ENCODE data around the gene USF2.
"Not testable (repeated sequence)": the region's sequence is repeated elsewhere in the genome, so short reads cannot be mapped to it uniquely, and the experiment has no call there.

USF2 gene

GRCh38 chr19:35265900-35266519 lies 2.8 kb upstream of the USF2 start:
- no peak for DNase-seq

- no peak for DNase-seq
Measured at GRCh38 chr19:35266520-35267352, 2.0 kb upstream of the USF2 start.

GRCh38 chr19:35267353-35267817 lies 1.4 kb upstream of the USF2 start:
- DNase-seq = peak; percentile 41

GRCh38 chr19:35267818-35268535 lies 785 bp upstream of the USF2 start:
- DNase-seq = peak; percentile 65

- peak; percentile 69 for DNase-seq
Measured at GRCh38 chr19:35269438-35270117, 816 bp downstream of the USF2 start.

DNA sequence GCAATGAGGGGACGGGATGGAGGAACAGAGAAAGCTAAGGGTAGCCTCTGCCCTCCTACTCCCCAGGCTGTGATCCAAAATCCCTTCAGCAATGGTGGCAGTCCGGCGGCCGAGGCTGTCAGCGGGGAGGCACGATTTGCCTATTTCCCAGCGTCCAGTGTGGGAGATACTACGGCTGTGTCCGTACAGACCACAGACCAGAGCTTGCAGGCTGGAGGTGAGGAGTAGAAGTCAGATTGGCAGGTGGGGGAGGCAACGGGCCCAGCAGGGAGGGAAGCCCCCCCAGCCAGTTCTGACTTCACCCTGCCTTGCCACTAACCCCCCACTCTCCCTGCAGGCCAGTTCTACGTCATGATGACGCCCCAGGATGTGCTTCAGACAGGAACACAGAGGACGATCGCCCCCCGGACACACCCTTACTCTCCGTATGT lies 1.6 kb downstream of the USF2 start:
- no peak for DNase-seq

DNA sequence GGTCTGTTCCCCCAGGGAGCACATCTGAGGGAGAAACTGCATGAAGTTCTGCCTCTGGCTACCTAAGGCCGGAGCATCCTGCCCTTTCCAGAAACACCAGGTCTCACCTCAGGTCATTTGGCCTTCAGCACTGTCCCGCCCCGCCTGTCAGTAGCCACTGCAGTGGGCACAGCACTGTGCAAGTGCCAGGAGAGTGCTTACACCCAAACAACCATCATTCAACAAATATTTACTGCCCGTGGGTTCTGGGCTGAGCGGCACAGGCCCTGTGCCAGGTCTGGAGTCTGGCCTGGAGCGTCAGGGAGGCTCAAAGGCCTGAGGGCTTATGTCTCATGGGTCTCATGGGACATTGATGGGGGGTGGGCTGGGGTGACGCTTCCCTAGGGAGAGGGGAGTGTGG lies 2.8 kb downstream of the USF2 start:
- DNase-seq = no peak

GRCh38 chr19:35272122-35272719 lies 3.5 kb downstream of the USF2 start:
- DNase-seq = no peak

GRCh38 chr19:35272954-35273649 lies 4.3 kb downstream of the USF2 start:
- DNase-seq = no peak

GRCh38 chr19:35273686-35274259 lies 5.0 kb downstream of the USF2 start:
- DNase-seq = no peak

GRCh38 chr19:35274323-35274722 lies 5.6 kb downstream of the USF2 start:
- no peak for DNase-seq

GRCh38 chr19:35276706-35277281 lies 8.0 kb downstream of the USF2 start:
- no peak for DNase-seq

DNA sequence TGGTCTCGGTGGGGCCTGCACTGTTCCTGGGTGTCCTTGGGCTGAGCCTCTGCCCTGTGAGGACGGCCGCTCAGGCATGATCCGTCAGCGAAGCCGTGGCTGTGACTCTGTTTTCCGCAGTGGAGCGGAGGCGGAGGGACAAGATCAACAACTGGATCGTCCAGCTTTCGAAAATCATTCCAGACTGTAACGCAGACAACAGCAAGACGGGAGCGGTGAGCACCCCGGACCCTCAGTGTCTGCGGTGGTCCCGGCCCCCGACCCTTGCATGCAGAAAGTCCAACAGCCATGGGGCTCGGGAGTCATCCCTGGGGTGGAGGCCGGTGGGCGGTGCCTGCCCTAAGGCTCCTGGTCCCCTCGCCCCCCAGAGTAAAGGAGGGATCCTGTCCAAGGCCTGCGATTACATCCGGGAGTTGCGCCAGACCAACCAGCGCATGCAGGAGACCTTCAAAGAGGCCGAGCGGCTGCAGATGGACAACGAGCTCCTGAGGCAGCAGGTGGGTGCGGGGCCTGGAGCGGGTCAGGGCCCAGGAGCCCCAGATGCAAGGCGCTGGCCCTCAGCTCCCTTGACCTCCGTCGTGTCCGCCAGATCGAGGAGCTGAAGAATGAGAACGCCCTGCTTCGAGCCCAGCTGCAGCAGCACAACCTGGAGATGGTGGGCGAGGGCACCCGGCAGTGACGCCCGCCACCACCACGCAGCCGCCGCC lies 10.0 kb downstream of the USF2 start:
- DNase-seq = no peak

- DNase-seq = no peak
Measured at GRCh38 chr19:35279374-35279773, 10.6 kb downstream of the USF2 start.

DNA sequence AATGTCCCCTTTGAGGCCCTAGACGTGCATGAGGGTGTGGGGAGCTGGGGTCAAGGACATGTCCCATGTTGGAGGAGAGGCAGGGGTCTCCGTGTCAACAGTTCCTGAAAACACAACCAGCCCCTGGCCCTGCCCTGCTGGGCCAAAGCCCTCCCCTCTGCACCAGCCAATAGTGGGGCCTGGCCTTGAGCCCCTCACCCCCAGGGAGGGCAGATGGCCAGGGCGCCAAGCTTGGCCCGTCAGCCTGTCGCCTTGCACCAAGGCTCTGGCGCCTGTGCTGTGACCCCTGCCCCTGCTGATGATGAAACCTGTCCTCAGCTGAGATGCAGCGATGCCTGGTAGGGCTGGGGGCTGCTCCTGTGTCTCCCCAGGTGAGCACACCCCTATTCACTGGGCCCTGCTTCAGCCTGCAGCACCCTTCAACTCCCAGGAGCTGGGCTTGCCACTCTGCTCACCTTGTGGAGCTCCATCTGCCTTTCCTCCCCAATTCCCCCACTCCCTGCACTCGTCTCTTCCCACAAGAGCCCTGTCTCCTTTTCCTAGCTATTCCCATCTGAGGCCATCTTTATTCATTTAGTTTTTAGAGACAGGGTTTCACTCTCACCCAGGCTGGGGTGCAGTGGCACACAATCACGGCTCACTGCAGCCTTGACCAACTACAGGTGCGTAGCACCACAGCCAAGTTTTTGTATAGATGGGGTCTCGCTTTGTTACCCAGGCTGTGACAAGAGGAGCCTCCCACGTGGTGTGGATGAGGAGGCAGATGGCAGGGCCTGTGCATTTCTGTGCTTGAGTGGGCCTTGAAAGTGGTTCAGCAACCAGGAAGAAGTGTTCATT lies 11.4 kb downstream of the USF2 start:
- DNase-seq = no peak

DNA sequence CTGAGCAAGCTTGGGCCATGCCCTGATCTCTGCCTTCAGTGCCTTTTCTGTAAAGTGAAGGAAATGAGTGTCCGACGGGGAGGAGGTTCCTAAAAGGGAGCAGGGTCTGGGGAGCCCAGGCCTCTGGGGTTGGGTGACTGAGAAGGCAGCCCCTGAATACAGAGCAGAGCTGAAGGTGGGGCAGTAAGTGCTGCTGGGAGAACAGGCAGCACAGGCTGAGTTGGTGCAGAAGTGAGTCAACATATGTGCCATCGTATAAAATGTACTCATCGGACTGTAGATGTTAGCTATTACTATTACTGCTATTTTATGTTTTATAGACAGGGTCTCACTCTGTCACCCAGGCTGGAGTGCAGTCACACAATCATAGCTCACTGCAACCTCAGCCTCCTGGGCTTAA lies 12.5 kb downstream of the USF2 start:
- no peak for DNase-seq

- DNase-seq = no peak
Measured at GRCh38 chr19:35284153-35285094, 15.7 kb downstream of the USF2 start.

- no peak for DNase-seq
Measured at GRCh38 chr19:35285095-35285449, 16.3 kb downstream of the USF2 start.

- not testable (repeated sequence) for DNase-seq
Measured at GRCh38 chr19:35285465-35285864, 16.7 kb downstream of the USF2 start.

All from NCI-H526 treated with DMSO at 0.1 percent for 48 hours (cell line).